ENCODE results near the gene TSPYL6. TPM values are rescaled to one million over a fixed set of nuclear protein-coding genes. Genes with fewer than 3 reads are reported as not detected.
A peak's percentile ranks its signal among the peaks of the same experiment; 100 is the strongest.

TSPYL6 gene
- polyA plus RNA-seq, 1 of the 3 experiments (the other 2 are of a cell fraction) = not detected

- no peak for TF ChIP-seq POLR2AphosphoS5 (IDR thresholded peaks at IDR 0.05; ENCODE audit: low read depth, low read length)
- TF ChIP-seq FOXJ3 (CRISPR knock-in tag; IDR thresholded peaks at IDR 0.05) = no peak
These were observed 46.6 kb downstream of the TSPYL6 start (continued) for GRCh38 chr2:54209379-54209778.

DNA sequence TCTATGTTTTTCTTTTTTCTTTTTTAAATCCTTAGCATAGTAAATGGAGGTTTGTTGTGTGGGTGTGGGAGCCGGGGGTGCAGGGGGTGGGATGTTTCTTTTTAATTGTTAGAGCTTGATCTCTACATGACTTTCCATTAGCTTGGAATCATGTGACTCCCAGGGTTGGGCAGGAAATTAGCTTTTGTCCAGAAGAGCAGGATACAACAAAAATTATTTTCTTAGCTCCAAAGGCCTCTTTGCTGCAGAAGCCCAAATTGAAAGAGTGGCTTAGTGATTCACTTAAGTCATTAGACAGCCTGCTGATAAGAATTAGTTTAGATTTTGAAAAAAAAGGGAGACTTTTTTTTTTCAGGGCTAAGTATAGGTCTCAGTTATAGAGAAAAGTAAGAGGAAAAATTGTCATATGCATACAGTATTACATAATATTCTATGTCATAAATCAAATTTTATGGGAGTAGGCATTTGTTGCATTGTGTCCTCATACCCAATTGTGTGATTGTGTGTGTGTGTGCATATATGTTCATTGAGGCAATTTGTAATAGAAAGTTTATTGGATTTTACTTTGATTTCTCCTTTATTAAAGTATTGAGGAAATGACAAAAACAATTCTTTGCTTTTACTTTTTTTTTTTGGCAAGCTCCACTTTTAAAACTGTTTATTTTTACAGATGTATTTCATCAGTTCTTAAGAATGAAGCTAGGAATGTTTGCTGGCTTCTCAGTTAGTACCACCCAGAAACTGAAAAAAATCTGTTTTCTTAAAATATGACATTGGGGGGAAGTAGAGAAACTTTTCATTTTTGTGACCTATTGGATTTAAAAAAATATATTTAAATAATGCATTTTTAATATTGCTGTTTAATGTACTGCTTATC is 47.4 kb downstream of the TSPYL6 start:
- H3K9me3 ChIP-seq = no peaks in the 10 kb centered on the region
- peak overlapping the region; percentile 53; the same call in 1 of the 2 replicates for H3K4me2 ChIP-seq
- peak overlapping the region; percentile 48 to 72 for H3K27ac ChIP-seq (ENCODE audit: low read depth in 2 of 2, low read length in 1 of 2)
- no peaks in the 10 kb centered on the region for H3K27me3 ChIP-seq (ENCODE audit: insufficient read depth)
- H3K9ac ChIP-seq = no peak overlapping the region; the same call in 1 of the 2 replicates
- no peaks in the 10 kb centered on the region for H3K79me2 ChIP-seq (ENCODE audit: insufficient read depth)
- CTCF ChIA-PET = interaction anchor here (0.6 to 2.0 kb wide), 5 partner anchors 29 to 496 kb away, joined by 3 to 9 read pairs (median 3); no protein-coding TSS in a partner anchor
- H3K4me3 ChIP-seq (ENCODE audit: low read depth in 2 of 2, low read length in 1 of 2) = no peak overlapping the region
- peak; percentile 29 for DNase-seq
- H3F3A ChIP-seq (replicated peaks; ENCODE audit: insufficient read depth) = peaks cover 5% of the 10 kb centered on the region
- H3K9me2 ChIP-seq = no peaks in the 10 kb centered on the region
- POLR2A ChIA-PET = no interaction called here
- H4K20me1 ChIP-seq (ENCODE audit: insufficient read depth) = no peaks in the 10 kb centered on the region
- peaks cover 15 to 23% of the 10 kb centered on the region in 2 experiments for H3K4me1 ChIP-seq (ENCODE audit: control insufficient read depth in 1 of 2, insufficient read depth in 2 of 2, low read depth in 1 of 2, low read length in 1 of 2)
- TF ChIP-seq, protein P1, sequence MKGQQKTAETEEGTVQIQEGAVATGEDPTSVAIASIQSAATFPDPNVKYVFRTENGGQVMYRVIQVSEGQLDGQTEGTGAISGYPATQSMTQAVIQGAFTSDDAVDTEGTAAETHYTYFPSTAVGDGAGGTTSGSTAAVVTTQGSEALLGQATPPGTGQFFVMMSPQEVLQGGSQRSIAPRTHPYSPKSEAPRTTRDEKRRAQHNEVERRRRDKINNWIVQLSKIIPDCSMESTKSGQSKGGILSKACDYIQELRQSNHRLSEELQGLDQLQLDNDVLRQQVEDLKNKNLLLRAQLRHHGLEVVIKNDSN (IDR thresholded peaks at IDR 0.05; ENCODE audit: borderline replicate concordance, low read depth) = peak; percentile 18; the same call in 1 of the 2 replicates
- TF ChIP-seq CHD2 (IDR thresholded peaks at IDR 0.05; ENCODE audit: low read length, partially characterized antibody) = no peak
- H2AFZ ChIP-seq (ENCODE audit: low read depth) = peak overlapping the region; percentile 52; the same call in 1 of the 2 replicates
- no peaks in the 10 kb centered on the region for H3K36me3 ChIP-seq (replicated peaks in 1 of 2; ENCODE audit: control insufficient read depth in 1 of 2, insufficient read depth in 2 of 2, low read length in 1 of 2)
- 50% methylated on average over 1 of the region's 1 CpG for WGBS (ENCODE audit: low lambda C conversion rate)

DNA sequence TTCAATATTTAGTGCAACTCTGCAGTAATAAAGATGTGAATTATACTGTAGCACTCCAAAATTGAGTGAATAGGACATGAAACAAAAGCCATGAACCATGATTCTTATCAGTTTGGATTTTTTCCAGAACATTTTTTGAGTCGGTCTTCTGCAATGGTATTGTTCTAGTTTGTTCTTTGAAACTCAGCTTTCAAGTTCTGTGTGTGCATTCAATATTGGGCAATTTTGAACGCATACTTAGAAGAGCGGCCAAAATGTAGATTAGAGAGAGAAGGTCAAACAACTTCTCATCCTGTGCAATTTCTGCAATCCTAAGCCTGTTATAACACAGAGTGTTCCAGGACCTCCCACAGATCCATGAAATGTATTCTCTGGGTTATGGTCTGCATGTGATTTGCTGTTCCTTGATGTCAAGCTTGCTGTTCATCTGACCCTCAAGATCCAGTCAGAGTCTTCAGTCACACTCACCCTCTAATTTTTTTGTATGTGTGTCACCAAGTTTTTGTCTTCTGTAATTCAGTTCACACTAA is 48.3 kb downstream of the TSPYL6 start:
- Histone ChIP-seq H3K9me2 (no peaks in the 10 kb centered on the region), H3K27ac (ENCODE audit: low read depth in 2 of 2, low read length in 1 of 2) (peak overlapping the region; percentile 48 to 72; a peak in 3 of 4 replicates), H3K9ac (no peak overlapping the region), H3K27me3 (ENCODE audit: insufficient read depth) (no peaks in the 10 kb centered on the region), H3F3A (replicated peaks; ENCODE audit: insufficient read depth) (peaks cover 5% of the 10 kb centered on the region), H2AFZ (ENCODE audit: low read depth) (peak overlapping the region; percentile 52; the same call in 1 of the 2 replicates), H3K4me1 (ENCODE audit: control insufficient read depth in 1 of 2, insufficient read depth in 2 of 2, low read depth in 1 of 2, low read length in 1 of 2) (peaks cover 15 to 23% of the 10 kb centered on the region in 2 experiments), H4K20me1 (ENCODE audit: insufficient read depth) (no peaks in the 10 kb centered on the region), H3K36me3 (replicated peaks in 1 of 2; ENCODE audit: control insufficient read depth in 1 of 2, insufficient read depth in 2 of 2, low read length in 1 of 2) (no peaks in the 10 kb centered on the region), H3K4me3 (ENCODE audit: low read depth in 2 of 2, low read length in 1 of 2) (no peak overlapping the region), H3K79me2 (ENCODE audit: insufficient read depth) (no peaks in the 10 kb centered on the region), H3K4me2 (peak overlapping the region; percentile 53; the same call in 1 of the 2 replicates), H3K9me3 (no peaks in the 10 kb centered on the region)
- peak; percentile 26 for DNase-seq
- CTCF ChIA-PET = interaction anchor here (0.6 to 2.0 kb wide), 8 partner anchors 9 to 497 kb away, joined by 3 to 9 read pairs (median 4); no protein-coding TSS in a partner anchor
- WGBS (ENCODE audit: low lambda C conversion rate) = 67% methylated on average over 3 of the region's 3 CpGs
- POLR2A ChIA-PET = no interaction called here
- TF ChIP-seq GABPA (IDR thresholded peaks at IDR 0.05; ENCODE audit: low read depth) = no peak
- no peak for TF ChIP-seq TAF1 (IDR thresholded peaks at IDR 0.05; ENCODE audit: borderline replicate concordance, low read depth, low read length)
- no peak for TF ChIP-seq MXI1 (IDR thresholded peaks at IDR 0.05; ENCODE audit: low read depth, low read length)
- no peak for TF ChIP-seq REST (IDR thresholded peaks at IDR 0.05; ENCODE audit: low read depth, low read length)
- TF ChIP-seq, protein P2, sequence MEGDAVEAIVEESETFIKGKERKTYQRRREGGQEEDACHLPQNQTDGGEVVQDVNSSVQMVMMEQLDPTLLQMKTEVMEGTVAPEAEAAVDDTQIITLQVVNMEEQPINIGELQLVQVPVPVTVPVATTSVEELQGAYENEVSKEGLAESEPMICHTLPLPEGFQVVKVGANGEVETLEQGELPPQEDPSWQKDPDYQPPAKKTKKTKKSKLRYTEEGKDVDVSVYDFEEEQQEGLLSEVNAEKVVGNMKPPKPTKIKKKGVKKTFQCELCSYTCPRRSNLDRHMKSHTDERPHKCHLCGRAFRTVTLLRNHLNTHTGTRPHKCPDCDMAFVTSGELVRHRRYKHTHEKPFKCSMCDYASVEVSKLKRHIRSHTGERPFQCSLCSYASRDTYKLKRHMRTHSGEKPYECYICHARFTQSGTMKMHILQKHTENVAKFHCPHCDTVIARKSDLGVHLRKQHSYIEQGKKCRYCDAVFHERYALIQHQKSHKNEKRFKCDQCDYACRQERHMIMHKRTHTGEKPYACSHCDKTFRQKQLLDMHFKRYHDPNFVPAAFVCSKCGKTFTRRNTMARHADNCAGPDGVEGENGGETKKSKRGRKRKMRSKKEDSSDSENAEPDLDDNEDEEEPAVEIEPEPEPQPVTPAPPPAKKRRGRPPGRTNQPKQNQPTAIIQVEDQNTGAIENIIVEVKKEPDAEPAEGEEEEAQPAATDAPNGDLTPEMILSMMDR (IDR thresholded peaks at IDR 0.05) = no peak
- TF ChIP-seq NRF1 (IDR thresholded peaks at IDR 0.05; ENCODE audit: low read depth, low read length) = no peak
- TF ChIP-seq EZH2phosphoT487 (IDR thresholded peaks at IDR 0.05; ENCODE audit: borderline replicate concordance, low read depth) = no peak
- TF ChIP-seq, protein P1 (IDR thresholded peaks at IDR 0.05; ENCODE audit: borderline replicate concordance, low read depth) = no peak
- TF ChIP-seq SMC3 (IDR thresholded peaks at IDR 0.05; ENCODE audit: low read depth, low read length) = no peak
- no peak for TF ChIP-seq FOXM1 (IDR thresholded peaks at IDR 0.05; ENCODE audit: low read depth)
- no peak for TF ChIP-seq JUND (IDR thresholded peaks at IDR 0.05)
- TF ChIP-seq POLR2AphosphoS5 (IDR thresholded peaks at IDR 0.05; ENCODE audit: low read depth, low read length) = no peak
- no peak for TF ChIP-seq ELF1 (IDR thresholded peaks at IDR 0.05)
- no peak for TF ChIP-seq YY1 (IDR thresholded peaks at IDR 0.05; ENCODE audit: low read depth)

Measured in SK-N-SH (cell line).